H1 (cell line): ENCODE results near the gene MBP. TPM values are rescaled to one million over a fixed set of nuclear protein-coding genes. Genes with fewer than 3 reads are reported as not detected.

Source experiments
- FOSL1 ChIP-seq: IDR thresholded peaks from 2 replicates; pipeline ENCODE4 v1.6.1; 2011; ENCODE audit warnings: mild to moderate bottlenecking, low read depth, low read length, moderate library complexity; ENCODE audit not compliant: insufficient read depth
- polyA plus RNA-seq, 7 experiments: library from polyadenylated mRNA; depleted of rRNA in 3 of 7; stranded (reverse) in 5 of 7; unstranded in 2 of 7; fragments of >200 nt in 5 of 7; fragments of 200-250 nt in 2 of 7; gene quantifications; 1 replicate in 5 of 7; 2 replicates in 1 of 7; 4 replicates in 1 of 7; pipeline versions ENCODE4 v1.2.1 to v1.2.3, GENCODE V29; 2011 to 2013; ENCODE audit warnings: missing spikeins in 2 of 7, mixed read lengths in 2 of 7
- total RNA-seq: library from RNA; stranded (reverse); fragmentation: NEBNext Ultra II Directional; extraction: Animal tissue kit (Norgen Biotek cat#: 25700); gene quantifications from 2 replicates; pipeline ENCODE4 v1.2.1, GENCODE V29; 2021
- TF ChIP-seq, protein P1 (sequence below): IDR thresholded peaks from 2 replicates; pipeline ENCODE4 v1.6.1; 2012; ENCODE audit warnings: low read length, inconsistent platforms
- TF ChIP-seq, protein P2 (sequence below): IDR thresholded peaks from 2 replicates; pipeline ENCODE4 v1.6.1; 2012; ENCODE audit warnings: inconsistent platforms

MBP gene
- total and polyA plus RNA-seq, 2 of the 8 experiments (the other 6 are each of a cell fraction or from before 2014, with no cell fraction given) = 7.7 to 19.2 TPM

- TF ChIP-seq, protein P1, sequence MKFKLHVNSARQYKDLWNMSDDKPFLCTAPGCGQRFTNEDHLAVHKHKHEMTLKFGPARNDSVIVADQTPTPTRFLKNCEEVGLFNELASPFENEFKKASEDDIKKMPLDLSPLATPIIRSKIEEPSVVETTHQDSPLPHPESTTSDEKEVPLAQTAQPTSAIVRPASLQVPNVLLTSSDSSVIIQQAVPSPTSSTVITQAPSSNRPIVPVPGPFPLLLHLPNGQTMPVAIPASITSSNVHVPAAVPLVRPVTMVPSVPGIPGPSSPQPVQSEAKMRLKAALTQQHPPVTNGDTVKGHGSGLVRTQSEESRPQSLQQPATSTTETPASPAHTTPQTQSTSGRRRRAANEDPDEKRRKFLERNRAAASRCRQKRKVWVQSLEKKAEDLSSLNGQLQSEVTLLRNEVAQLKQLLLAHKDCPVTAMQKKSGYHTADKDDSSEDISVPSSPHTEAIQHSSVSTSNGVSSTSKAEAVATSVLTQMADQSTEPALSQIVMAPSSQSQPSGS = no peak
- TF ChIP-seq, protein P2, sequence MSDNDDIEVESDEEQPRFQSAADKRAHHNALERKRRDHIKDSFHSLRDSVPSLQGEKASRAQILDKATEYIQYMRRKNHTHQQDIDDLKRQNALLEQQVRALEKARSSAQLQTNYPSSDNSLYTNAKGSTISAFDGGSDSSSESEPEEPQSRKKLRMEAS = no peak
- no peak for TF ChIP-seq FOSL1
These were observed 124.6 kb downstream of the MBP start (continued) for GRCh38 chr18:77008006-77008405.
